NCI-H2029 treated with DMSO at 0.1 percent for 48 hours (cell line): ENCODE data around the gene MYORG.
"Not testable (repeated sequence)": the region's sequence is repeated elsewhere in the genome, so short reads cannot be mapped to it uniquely, and the experiment has no call there.

Experiments
- DNase-seq: peaks from one replicate; lab custom pipeline; 2025; lab: John Stamatoyannopoulos, UW

The MYORG gene

DNA sequence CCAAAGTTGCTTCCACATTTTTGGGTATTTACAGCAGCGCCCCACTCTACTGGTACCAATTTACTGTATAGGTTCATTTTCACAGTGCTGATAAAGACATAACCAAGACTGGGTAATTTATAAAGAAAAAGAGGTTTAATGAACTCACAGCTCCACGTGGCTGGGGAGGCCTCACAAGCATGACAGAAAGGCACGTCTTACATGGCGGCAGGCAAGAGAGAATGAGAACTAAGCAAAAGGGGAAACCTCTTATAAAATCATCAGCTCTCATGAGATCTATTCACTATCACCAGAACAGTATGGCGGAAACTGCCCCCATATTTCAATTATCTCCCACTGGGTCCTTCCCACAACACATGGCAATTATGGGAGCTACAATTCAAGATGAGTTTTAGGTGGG is 7.9 kb downstream of the MYORG start:
- DNase-seq, result not testable (repeated sequence)

DNA sequence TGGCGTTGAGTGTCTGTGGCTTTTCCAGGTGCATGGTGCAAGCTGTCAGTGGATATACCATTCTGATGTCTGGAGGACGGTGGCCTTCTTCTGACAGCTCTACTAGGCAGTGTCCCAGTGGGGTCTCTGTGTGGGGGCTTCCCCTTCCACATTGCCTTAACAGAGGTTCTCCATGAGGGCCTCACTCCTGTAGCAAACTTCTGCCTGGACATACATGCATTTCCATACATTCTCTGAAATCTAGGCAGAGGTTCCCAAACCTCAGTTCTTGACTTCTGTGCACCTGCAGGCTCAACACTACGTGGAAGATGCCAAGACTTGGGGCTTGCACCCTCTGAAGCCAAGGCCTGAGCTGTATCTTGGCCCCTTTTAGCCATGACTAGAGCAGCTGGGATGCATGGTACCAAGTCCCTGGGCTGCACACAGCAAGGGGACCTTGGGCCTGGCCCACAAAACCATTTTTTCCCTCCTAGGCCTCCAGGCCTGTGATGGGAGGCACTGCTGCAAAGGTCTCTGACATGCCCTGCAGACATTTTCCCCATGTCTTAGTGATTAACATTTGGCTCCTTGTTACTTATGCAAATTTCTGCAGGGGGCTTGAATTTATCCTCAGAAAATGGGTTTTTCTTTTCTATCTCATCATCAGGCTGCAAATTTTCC is 8.8 kb downstream of the MYORG start:
- DNase-seq, result not testable (repeated sequence)

DNA sequence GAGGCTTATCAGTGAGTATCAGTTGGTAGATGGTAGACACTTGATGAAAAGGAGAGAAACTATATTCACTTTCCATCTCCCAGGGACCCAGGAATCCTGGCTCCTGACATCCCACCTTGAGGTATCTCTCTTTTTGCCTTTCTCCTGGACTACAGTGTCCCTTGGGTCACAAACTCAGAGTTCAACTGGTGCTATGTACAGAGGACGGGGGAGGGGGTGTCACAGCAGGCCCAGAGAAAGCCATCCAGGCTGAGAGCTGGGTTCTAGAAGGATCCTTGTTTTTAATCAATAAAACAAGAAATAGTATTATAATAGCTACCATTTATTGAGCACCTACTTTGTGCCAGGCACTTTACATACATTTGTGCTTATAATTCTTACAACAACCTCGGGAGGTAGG is 10.3 kb downstream of the MYORG start:
- DNase-seq, result no peak

DNA sequence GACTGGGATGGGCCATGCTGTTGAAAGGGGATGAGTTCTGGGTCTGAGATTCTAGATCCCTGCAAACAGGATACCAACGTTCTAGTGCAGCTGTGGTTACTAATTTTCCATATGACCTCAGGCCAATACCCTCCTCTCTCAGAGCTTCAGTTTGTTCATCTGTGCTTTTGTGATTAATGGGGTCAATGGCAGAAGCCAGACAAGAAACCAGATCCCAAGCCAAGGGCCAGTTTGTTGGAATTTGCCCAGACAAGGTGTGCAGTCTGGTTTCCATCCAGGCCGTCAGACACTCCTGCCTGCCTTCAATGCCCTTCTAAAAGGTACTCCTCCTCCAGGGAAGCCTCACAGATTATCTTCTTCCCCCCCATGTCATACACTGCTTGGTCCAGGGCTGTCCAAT is 11.4 kb downstream of the MYORG start:
- DNase-seq, result no peak

DNA sequence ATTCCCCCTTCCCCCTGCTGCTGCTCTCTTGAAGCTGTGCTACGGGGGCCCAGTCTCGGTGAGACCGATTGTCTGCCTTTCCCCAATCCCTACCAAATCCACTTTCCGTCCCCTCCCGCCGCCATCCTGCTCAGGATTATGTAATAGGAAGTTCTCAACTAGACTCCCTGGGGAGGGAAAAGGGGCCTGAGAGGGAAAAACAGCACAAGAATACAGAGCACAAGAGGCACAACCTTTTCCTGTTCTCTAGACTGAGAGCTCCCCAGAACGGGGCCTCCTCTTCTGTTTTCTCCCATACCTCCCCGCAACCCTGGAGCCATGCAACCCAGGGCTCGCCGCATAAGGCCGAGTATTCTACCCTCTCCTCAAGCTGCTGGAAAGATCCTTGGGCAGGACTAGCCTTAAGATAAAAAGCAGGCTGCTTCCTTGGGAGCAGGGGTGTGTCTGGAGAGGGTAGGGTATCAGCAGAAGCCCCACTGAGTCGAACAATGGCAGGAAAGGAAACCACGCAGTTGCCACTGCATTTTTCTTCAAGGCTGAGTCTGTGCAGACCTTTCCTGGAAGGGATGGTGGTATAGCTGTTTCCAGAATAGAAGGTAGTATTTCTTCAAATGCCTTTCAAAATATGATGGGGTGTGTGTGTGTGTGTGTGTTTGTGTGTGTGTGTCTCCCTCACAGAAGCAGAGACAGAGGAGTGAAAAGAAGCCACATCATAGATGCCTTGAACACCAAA is 12.9 kb downstream of the MYORG start:
- no peak for DNase-seq

DNA sequence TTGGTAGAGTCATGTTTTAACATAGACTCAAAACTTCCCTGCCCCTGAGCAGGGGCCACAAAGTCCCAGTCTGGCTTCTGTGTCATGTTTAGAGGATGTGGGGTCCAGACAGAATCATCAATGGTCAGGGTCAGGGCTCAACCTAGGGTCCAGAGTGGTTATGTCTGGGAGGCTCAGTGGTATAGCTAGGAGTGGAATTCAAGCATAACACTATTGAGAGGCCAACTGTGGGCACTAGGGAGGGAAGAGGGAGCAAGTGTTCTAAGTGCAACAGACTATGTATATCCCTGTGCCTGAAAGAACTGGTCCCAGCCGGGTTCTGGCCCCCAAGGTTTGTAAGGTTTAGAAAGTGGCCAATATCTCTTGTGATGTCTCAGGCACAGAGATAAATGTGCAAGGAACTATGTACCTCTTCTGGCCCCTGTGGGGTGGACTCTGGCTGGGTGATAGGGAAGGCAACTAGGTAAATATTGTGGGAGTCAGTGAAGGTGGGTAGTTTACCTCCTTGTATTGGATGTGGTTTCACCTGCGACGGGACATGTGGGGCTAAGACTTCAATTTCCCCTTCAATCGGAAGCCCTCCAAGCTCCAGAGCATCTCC is 14.0 kb downstream of the MYORG start:
- DNase-seq, result no peak

DNA sequence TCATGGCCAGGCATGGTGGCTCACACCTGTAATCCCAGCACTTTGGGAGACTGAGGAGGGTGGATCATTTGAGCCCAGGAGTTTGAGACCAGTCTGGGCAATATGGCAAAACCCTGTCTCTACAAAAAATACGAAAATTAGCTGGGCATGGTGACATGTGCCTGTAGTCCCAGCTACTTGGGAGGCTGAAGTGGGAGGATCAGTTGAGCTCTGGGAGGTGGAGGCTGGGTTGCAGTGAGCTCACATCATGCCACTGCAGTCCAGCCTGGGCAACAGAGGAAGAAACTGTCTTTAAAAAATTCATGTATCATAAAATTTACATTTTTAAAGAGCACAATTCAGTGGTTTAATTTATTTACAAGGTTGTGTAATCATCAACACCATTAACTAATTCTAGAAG is 23.7 kb downstream of the MYORG start:
- DNase-seq, result not testable (repeated sequence)

DNA sequence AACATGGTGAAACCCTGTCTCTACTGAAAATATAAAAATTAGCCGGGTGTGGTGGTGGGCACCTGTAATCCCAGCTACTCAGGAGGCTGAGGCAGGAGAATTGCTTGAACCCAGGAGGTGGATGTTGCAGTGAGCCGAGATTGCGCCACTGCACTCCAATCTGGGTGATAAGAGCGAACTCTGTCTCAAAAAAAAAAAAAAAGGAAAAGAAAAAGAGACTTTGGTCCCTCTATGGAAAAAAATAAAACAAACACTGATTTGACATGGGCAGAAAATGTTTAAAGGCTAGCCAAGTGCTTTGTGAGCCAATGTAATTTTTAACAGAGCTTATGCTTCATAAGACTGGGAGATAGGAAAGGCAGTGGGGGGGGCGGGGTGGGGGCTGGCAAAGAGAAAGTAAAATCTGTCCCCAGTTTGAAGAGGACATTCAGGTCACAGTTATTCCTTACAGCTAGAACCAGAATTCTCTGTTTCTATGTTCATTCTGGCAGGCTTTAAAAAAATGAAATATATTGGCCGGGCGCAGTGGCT is 24.5 kb downstream of the MYORG start:
- not testable (repeated sequence) for DNase-seq

DNA sequence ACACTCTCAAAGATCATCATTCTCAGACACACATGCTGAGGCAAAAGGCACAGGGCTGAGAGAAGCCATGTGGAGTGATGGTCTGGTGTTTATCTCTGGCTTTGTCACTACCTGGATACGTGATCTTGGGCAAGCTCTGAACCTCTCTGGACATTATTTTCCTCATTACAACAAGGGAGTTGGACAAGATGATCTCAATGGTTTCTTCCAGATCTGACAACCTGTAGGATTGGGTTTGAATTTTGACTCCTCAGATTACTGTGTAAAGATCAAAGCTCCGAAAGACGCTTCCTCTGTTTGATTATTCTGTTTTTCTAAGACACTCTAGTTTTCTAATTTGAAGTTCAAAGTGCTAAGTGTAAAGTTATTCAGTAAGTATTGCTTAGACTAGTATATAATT is 27.4 kb downstream of the MYORG start:
- no peak for DNase-seq

DNA sequence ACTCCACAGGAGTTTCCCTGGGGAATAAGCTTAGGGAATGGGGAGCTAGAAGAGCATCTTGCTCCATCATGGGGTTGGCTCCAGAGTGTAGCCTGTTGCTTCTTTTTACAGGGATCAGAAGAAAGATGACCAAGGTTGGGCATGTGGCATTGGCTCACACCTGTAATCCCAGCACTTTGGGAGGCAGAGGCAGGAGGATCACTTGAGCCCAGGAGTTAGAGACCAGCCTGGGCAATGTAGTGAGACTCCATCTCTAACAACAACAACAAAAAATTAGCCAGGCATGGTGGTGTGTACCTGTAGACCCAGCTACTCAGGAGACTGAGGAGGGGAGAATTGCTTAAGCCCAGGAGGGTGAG is 28.9 kb downstream of the MYORG start:
- no peak for DNase-seq

DNA sequence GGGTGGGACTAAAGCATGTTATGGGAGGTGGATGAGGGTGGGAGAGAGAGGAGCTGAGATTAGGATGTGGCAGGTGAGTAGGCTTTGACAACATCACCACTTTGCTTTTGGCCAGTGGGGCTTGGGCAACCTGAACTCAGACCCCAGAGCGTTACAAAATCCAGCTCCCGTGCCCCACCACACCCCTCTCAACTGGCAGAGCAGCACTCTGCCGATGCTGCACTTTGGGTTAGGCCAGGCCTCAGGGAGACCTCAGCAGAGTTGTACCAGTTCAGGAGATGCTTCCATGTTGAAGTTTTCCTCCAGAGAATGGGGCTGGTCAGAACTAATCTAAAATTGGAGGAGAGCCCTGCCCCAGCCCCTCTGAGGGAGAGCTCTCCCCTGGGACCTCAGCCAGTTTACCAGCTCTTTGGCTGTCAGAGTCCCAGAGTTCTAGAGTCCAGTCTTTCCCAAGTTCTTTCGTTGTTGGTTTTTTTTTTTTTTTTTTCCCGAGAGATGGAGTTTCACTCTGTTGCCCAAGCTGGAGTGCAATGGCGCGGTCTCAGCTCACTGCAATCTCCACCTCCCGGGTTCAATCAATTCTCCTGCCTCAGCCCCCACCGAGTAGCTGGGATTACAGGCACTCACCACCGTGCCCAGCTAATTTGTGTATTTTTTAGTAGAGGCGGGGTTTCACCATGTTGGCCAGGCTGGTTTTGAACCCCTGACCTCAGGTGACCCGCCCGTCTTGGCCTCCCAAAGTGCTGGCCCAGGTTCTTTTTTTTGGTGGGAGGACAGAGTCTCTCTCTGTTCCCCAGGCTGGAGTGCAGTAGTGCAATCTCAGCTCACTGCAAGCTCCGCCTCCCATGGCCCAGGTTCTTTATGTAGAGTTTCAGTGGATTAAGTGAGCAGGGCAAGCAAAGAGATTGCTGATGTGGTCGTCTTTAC is 29.6 kb downstream of the MYORG start:
- no peak for DNase-seq

DNA sequence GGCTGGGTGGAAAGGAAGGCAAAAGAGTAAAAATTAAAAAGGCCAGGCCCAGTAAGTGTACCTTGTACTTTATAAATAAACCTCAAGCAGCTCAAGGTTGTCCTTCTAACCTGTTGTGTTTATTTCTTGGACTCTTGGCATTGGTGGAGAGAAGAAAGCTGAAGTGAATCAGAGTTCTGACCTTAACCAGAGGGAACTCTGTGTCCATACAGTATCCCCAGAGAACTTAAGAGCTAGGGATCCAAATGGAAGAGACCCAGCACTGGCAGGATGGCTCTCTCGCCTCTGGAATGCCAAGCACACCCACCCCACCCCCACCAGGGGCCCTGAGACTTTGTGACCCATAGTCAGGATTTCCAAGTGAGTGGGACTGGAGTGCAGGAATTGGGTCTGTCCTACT is 33.1 kb downstream of the MYORG start:
- DNase-seq, result no peak

DNA sequence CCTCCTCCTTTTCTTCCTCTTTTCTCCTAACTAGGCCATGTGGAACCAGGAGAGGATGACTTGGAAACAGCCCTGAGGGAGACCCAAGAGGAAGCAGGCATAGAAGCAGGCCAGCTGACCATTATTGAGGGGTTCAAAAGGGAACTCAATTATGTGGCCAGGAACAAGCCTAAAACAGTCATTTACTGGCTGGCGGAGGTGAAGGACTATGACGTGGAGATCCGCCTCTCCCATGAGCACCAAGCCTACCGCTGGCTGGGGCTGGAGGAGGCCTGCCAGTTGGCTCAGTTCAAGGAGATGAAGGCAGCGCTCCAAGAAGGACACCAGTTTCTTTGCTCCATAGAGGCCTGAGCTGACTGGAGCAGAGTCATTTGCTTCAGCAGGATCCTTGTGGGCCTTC is 33.6 kb downstream of the MYORG start:
- DNase-seq, result no peak

DNA sequence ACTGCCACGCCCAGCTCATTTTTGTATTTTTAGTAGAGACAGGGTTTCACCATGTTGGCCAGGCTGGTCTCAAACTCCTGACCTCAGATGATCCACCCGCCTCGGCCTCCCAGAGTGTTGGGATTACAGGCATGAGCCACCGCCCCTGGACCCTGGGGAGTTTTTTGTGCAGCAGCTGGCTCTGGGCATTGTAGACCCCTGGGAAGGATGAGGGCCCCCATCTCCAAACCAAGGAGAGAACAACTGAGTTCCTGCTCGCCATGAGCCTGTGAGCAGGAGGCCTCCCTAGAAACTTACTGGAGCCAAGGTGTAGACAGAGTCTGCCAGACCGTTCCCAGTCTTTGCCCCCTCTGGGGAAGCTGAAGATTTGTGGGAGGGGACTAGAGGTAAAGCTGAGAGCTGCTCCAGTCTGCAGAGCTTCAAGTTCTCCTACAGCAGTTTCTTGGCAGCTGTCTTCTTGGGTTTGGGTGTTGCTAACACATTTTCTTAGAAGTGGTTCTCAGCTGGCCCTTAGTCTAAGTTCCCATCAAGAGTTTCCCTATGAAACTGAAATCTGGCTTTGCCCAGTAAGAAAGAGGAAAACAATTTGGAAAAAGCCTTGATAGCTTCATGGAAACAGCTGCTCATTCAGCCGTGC is 34.9 kb downstream of the MYORG start:
- no peak for DNase-seq

DNA sequence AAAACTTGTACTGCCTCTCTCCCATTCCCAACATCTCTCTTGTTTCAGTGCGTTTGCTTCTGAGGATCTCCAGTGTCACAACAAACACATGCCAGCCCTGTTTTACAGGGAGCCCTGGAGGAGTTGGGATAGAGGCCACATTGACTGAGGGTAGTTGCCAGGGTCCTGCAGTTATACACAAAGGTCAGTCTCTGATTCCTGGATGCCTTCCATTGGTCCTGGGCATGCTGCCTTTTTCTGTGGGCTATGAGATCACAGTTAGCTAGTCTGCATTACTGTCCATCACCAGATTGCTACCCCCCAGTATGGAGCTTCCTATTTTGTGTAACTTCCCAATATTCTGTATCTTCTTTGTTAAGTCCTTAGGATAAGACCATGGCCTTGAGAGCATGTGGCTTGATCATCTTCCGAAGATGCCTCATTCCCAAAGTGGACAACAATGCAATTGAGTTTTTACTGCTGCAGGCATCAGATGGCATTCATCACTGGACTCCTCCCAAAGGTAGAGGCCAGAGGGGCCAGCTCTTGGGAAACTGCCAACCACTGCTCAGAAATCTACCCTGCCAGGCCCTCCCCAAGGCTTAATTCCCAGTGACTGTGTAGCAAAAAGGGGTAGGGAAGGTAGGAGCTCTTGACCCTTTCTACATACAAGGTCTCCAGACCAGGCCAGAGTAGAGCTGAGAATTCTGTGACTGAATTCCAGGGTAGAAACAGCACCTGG is 37.9 kb downstream of the MYORG start:
- no peak for DNase-seq

DNA sequence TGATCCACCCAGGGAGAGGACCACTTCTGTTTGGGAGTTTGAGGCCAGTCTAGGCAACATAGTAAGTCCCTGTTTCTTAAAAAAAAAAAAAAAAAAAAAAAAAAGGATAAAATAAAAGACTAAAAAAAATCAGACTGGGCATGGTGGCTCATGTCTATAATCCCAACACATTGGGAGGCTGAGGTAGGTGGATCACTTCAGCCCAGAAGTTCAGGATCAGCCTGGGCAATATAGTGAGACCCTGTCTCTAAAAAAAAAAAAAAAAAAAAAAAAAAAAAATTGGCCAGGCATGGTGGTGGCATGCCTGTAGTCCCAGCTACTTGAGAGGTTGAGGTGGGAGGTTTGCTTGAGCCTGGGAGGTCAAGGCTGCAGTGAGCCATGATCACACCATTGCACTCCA is 38.6 kb downstream of the MYORG start:
- DNase-seq, result not testable (repeated sequence)

DNA sequence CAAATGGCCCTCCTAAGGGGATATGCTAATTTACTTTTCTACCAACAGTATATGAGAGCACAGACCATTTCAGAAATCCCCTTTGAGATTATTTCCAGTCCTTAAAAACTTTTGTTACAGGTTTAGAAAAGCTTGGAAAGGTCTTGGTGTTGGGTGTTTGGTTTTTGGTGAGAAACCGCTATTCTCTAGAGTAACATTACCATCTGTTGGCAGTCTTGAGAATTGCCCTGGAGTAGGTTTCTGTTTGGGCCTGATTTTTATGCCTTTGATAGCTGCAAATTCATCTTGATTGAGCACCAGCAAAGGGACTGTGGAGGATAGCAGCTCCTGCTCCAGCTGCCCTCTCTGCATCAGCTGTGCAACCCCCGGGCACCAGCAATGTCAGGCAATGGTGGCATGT is 39.3 kb downstream of the MYORG start:
- DNase-seq, result no peak

DNA sequence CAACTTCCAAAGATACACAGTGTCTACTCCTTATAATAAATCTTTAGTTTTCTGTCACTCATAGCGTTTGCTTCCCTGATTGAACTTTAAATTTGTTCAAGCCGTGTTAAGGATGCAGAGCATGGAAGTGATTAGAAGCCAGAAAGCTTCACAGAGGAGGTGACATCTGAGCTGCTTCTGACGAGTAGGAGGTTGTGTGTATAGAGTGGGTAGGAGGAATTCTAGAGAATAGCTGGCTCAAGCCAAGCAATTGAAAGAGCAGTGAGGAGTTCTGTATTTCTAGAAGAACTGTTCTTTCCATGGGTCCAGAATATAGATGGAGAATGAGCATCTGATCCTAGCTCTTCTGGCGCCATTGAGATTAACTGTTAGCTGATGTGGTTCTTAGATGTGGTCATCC is 41.3 kb downstream of the MYORG start:
- no peak for DNase-seq

DNA sequence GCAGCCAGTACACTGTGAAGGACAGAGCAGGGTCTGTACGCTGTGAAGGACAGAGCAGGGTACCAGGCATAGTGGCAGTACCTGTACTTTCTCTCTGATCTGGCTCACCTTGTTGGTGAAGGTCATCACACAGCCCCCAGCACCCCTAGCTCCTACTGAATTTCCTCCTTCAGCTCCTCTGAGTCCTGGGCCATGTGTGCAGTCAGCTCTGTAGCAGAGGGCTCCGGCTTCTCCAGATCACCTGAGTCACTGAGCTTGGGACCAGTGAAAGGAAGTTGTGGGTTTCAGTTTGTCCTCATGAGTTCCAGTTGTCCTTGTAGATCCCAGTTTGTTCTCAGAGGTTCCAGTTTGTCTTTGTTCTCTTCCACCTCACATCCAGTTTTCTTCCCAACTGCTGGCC is 41.8 kb downstream of the MYORG start:
- no peak for DNase-seq

DNA sequence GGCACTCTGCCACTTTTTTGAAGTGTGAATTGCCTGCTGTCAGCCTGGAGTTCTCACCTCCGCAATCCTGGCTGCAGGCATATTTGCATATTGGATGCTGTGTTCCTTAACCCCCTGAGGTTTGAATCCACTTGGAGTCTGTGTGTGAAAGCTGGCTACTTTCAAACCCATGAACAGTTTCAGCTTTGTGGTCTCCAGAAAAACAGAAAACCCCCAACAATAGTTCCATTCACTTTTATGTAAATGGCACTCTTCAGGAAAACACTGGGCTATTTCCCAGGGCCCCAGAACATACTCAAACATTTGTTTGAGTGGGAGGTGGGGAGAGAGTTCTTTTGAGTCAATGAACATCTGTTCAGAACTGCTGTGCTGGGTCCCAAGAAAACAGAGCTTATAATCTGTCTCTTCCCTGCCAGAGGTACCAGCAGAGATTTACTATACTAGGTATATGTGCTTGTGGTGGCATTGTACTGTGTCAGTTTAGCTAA is 42.3 kb downstream of the MYORG start:
- no peak for DNase-seq

DNA sequence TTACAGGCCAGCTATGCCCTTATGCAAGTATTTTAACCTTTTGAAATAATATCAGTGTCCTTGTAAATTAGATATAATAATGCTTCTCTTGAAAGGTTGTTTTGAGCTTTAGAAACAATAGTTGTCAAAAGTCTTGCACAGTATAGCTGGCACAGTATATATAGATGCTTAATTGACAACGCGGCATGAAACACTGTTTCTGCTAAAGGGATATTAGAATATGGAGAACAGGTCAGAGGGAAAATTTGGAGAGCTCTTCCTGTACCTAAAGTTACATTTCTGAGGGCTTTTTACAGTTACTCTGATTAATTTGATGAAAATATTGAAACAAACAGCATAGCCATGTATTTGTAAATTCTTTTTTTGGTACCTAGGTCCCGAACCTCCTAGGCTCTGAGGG is 42.9 kb downstream of the MYORG start:
- no peak for DNase-seq
